ENCODE results near the gene INSYN2B.
"Not testable (repeated sequence)": the region's sequence is repeated elsewhere in the genome, so short reads cannot be mapped to it uniquely, and the experiment has no call there.

The INSYN2B gene

GRCh38 chr5:169840405-169840804 lies 139.9 kb downstream of the INSYN2B start:
- no peak for DNase-seq

GRCh38 chr5:169838688-169839087 lies 141.6 kb downstream of the INSYN2B start:
- no peak for DNase-seq

GRCh38 chr5:169837686-169838085 lies 142.6 kb downstream of the INSYN2B start:
- DNase-seq, result no peak

- no peak for DNase-seq
Measured at GRCh38 chr5:169836835-169837536, 143.3 kb downstream of the INSYN2B start.

GRCh38 chr5:169834540-169834939 lies 145.8 kb downstream of the INSYN2B start:
- not testable (repeated sequence) for DNase-seq

DNA sequence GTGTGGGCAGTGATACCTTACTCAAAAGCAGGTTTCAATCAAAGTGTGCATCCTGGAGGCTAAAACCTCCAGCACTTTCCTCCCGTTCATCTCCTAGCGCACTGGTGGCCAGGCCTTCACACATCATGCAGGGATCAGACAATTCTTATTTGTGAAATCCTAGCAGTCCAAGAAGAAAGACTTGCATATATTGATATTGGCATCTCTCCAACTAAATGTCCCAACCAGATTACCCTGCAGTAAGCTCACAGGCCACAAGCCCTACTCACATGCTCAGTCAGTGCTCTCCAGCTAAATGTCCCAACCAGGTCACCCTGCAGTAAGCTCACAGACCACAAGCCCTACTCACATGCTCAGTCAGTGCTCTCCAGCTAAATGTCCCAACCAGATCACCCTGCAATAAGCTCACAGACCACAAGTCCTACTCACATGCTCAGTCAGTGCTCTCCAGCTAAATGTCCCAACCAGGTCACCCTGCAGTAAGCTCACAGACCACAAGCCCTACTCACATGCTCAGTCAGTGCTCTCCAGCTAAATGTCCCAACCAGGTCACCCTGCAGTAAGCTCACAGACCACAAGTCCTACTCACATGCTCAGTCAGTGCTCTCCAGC lies 146.5 kb downstream of the INSYN2B start:
- DNase-seq, result not testable (repeated sequence)

DNA sequence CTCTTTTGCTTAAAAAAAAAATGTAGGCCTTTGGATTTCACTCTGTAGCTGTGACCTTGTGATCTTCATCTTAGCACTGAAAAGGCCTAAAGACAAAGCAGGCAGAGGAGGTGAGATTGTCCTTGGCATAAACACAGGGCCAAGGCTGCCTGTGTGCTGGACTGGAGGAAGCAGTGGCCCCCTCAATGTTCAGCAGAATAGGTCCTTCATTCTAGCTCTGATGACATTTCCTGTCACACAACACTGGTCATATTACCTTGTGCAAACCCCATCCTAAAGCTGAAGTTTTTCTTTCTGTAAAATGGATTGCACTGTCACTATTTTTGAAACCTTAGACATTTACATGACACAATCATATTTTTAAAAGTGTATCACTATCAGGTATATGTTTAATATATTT lies 147.4 kb downstream of the INSYN2B start:
- DNase-seq, result no peak

- DNase-seq, result no peak
Measured at GRCh38 chr5:169832304-169832703, 148.0 kb downstream of the INSYN2B start.

DNA sequence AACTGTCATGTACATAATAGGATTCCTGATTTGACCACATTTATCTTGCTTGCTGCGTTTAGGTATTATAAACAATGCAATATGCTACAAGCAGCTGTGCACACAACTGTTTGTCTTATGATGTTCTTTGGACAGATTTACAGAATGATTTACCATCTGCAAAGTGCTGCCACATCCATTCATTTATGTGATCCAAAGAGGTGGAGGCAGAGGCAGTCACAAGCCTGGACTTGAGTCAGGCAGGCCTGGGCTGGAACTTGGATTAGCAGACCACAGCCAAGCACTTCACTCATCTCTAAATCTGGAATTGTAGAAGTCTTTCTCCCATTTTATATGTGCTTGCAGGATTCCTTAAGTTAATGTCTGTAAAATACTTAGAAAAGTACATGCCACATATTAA lies 149.0 kb downstream of the INSYN2B start:
- DNase-seq, result no peak

DNA sequence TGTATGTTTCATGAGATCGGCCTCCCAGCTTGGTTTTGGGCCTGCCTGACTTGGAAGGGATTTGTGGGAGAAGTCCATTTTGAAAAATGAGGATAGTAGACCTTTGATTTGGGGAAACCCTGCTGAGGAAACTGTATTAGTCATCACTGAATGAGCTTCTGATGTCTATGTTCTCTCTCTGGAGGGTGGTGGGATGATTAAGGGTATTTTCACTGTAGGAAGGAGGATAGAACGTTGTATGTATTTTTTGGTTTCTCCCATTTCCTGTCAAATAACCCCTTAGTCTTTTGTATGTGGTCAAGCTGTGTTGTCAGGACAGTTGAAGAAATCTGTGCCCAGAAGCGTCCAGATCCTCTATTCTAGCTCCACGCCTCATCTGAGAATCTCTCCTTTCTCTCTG lies 151.9 kb downstream of the INSYN2B start:
- DNase-seq, result no peak

GRCh38 chr5:169827769-169828168 lies 152.5 kb downstream of the INSYN2B start:
- DNase-seq, result no peak

GRCh38 chr5:169826618-169827017 lies 153.7 kb downstream of the INSYN2B start:
- DNase-seq, result no peak

- DNase-seq, result no peak
Measured at GRCh38 chr5:169817031-169817430, 163.3 kb downstream of the INSYN2B start.

DNA sequence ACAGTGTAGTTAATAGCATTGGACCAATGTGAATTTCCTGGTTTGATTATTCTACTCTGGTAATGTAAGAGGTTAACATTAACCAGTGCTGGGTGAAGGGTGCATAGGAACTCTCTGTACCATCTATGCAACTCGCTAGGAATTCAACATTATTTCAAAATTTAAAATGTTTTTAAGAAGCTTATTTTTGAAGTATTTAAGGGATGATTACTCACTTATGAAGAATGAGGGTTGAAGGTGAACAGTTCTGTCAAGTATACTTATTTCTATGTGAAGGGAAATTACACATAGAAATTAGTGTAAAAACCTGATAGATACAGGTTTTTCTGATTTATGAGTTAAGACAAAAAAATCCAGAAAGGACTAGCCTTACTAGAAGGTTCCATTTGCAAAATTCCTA lies 165.8 kb downstream of the INSYN2B start:
- DNase-seq, result no peak
